ENCODE data around the gene CAPZA3.
"Not testable (repeated sequence)": the region's sequence is repeated elsewhere in the genome, so short reads cannot be mapped to it uniquely, and the experiment has no call there.

Gene CAPZA3

GRCh38 chr12:18737819-18738218 is at the start of gene CAPZA3, which contains the start of gene PLCZ1:
CAPZA3 (plus strand) TSS chr12:18738119; CDS start chr12:18738269, 150 bp downstream.
PLCZ1 (minus strand) TSS chr12:18738012; CDS start chr12:18737371, 641 bp downstream.
- no peak for DNase-seq (ENCODE audit: low read depth)

GRCh38 chr12:18689771-18690170 is 48.1 kb upstream of the CAPZA3 start:
- DNase-seq (ENCODE audit: low read depth) = no peak

GRCh38 chr12:18690653-18691052 is 47.3 kb upstream of the CAPZA3 start:
- DNase-seq (ENCODE audit: low read depth) = no peak

- DNase-seq (ENCODE audit: low read depth) = not testable (repeated sequence)
Observed at GRCh38 chr12:18693986-18694385, 43.9 kb upstream of the CAPZA3 start.

GRCh38 chr12:18696971-18697602 is 40.8 kb upstream of the CAPZA3 start:
- no peak for DNase-seq (ENCODE audit: low read depth)

- DNase-seq (ENCODE audit: low read depth) = no peak
Observed at GRCh38 chr12:18700271-18700670, 37.6 kb upstream of the CAPZA3 start.

GRCh38 chr12:18703321-18703720 is 34.6 kb upstream of the CAPZA3 start:
- no peak for DNase-seq (ENCODE audit: low read depth)

GRCh38 chr12:18703911-18704310 is 34.0 kb upstream of the CAPZA3 start:
- no peak for DNase-seq (ENCODE audit: low read depth)

GRCh38 chr12:18706798-18707197 is 31.1 kb upstream of the CAPZA3 start:
- DNase-seq (ENCODE audit: low read depth) = no peak

- no peak for DNase-seq (ENCODE audit: low read depth)
Observed at GRCh38 chr12:18716236-18716635, 21.7 kb upstream of the CAPZA3 start.

- DNase-seq (ENCODE audit: low read depth) = no peak
Observed at GRCh38 chr12:18718462-18718861, 19.5 kb upstream of the CAPZA3 start.

GRCh38 chr12:18719922-18720510 is 17.9 kb upstream of the CAPZA3 start:
- no peak for DNase-seq (ENCODE audit: low read depth)

GRCh38 chr12:18720690-18721089 is 17.2 kb upstream of the CAPZA3 start:
- no peak for DNase-seq (ENCODE audit: low read depth)

- no peak for DNase-seq (ENCODE audit: low read depth)
Observed at GRCh38 chr12:18721452-18721851, 16.5 kb upstream of the CAPZA3 start.

GRCh38 chr12:18723752-18724151 is 14.2 kb upstream of the CAPZA3 start:
- no peak for DNase-seq (ENCODE audit: low read depth)

GRCh38 chr12:18731156-18731555 is 6.8 kb upstream of the CAPZA3 start:
- no peak for DNase-seq (ENCODE audit: low read depth)

- DNase-seq (ENCODE audit: low read depth) = no peak
Observed at GRCh38 chr12:18747895-18748294, 10.0 kb downstream of the CAPZA3 start.

GRCh38 chr12:18749386-18749957 is 11.6 kb downstream of the CAPZA3 start:
- no peak for DNase-seq (ENCODE audit: low read depth)

- DNase-seq (ENCODE audit: low read depth) = no peak
Observed at GRCh38 chr12:18750085-18750484, 12.2 kb downstream of the CAPZA3 start.

- DNase-seq (ENCODE audit: low read depth) = no peak
Observed at GRCh38 chr12:18751866-18752265, 13.9 kb downstream of the CAPZA3 start.

- DNase-seq (ENCODE audit: low read depth) = no peak
Observed at GRCh38 chr12:18752280-18752920, 14.5 kb downstream of the CAPZA3 start.

- no peak for DNase-seq (ENCODE audit: low read depth)
Observed at GRCh38 chr12:18752947-18753346, 15.0 kb downstream of the CAPZA3 start.

- no peak for DNase-seq (ENCODE audit: low read depth)
Observed at GRCh38 chr12:18753481-18754123, 15.7 kb downstream of the CAPZA3 start.

Measured in stimulated activated CD8-positive, alpha-beta memory T cell treated with anti-CD3 and anti-CD28 coated beads, Interleukin-12 subunit alpha, Interleukin-12 subunit beta, amount 100 ng/mL, for 1 hour (primary cell).